MM.1S (cell line): Measurements from ENCODE around the gene METTL25B.

ENCODE experiments used
- CTCF ChIP-seq: fragments of 300-600 bp; sonication (generic); IDR thresholded peaks from 2 replicates; pipeline ENCODE4 v1.5.1; 2016; ENCODE audit warnings: antibody characterized with exemption, low read length, mixed read lengths
- EZH2 ChIP-seq: fragments of 300-600 bp; sonication (generic); optimal IDR thresholded peaks from 2 replicates; pipeline ENCODE3; 2017; ENCODE audit warnings: low read depth, mild to moderate bottlenecking, antibody characterized with exemption, low read length, mixed read lengths

- TF ChIP-seq EZH2 (no peak), CTCF (no peak)
Measured at GRCh38 chr1:156749419-156750118, 21.3 kb downstream of the METTL25B start.
